HG02885 (cell line): ENCODE results near the gene FHIT.

Source experiments
- ATAC-seq: cut with Tn5 transposase; IDR thresholded peaks from one replicate; pipeline ENCODE4 v1.9.1; 2021; ENCODE audit warnings: mild to moderate bottlenecking; ENCODE audit not compliant: unreplicated experiment, poor library complexity

FHIT gene

DNA sequence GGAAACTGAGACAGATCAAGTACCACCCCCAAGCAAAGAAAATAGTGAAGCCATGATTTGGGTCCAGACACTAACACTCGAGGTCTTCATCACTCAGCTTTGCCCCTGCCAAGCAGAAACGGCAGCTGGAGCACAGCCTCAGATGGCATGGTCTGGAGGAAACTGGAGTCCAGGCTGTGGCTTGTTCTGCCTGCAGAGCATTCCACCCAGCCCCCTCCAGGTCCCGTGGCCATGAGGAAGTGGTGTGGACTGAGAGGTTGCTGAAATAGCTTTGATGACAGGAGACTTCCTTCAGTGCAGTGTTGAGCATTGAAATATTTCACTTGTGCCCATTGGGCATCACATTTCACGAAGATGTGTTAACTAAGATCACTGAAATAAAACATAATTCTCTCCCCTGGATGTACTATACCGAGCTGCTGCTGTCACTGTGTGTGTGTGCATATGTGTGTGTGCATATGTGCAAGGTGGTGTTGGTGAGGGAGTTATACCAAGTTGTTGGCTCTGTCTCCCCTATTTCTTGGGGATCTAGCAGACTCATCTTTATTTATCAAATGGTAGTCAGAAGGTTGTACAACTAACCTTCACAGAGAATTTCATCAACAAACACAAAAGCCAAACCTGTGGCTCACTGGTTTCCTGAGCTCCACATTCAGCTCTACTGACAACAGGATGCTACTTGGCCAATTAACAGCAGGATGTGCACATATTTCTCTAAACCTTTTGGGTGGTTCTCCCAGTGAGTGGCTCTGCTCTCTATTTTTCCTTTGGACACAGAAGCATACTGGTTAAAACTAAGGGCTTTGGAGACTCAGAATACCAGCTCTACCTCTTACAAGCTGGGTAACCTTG lies 1541.3 kb downstream of the FHIT start:
- ATAC-seq, result no peak

DNA sequence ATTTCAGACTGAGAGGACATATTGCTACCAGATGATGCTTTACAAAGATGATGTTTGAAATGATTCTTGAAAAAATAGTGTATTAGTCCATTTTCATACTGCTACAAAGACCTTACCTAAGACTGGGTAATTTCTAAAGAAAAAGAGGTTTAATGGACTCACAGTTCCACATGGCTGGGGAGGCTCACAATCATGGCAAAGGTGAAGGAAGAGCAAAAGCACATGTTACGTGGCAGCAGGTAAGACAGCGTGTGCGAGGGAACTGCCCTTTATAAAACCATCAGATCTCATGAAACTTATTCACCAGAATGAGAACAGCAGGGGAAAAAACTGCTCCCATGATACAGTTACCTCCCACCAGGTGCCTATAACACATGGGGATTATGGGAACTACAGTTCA lies 1543.0 kb downstream of the FHIT start:
- no peak for ATAC-seq

DNA sequence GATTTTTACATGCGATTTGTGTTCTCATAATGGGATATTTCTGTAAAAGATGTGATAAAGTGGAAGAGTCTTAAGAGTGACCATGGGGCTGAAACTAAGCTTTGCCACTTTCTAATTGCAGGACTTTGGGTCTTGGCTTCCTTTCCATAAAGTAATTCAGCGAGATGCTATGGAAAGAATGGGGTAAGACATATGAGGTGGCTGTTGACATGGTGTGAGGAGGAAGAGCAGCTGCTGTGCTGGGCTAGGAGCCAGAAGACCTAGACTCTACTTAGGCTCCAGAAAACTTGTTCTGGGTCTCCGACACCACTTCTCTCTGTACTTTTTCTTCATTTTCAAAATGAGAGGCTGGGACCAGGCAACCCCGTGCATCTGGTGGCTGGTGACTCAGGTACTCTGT lies 1547.0 kb downstream of the FHIT start:
- ATAC-seq, result no peak

DNA sequence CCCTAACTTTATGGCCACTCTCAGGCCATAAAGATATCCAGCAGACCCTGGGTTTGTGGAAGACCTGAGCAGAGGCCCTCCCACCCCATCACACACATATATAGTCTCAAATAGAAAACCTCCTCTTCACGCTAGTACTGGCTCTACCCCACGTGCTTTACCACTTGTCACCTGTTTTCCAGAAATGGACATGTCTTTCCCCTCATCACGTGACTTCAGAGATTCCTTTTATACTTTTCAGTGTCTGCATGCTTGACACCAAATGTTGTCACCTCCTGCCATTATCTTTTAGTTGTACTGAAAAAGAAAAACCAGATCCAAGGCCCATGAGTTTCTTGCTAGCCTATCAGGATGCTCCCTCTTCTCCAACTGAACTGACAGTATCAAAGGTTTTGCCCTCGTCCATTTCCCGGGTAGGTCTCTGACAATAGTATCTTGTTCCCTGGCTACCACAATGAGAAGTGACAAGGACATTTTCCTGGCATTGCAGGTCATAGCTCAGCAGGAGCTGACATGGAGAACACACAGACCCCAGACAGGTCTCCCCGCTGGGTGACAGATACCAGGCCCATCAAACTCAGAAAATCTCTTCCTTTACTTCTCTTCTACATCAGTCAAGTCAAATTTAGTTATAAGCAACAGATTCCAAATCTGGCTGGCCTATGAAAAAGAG lies 1551.5 kb downstream of the FHIT start:
- no peak for ATAC-seq
